OCI-LY7 (cell line): ENCODE measurements around the gene LRRC1.

Experiments used
- CTCF ChIP-seq: fragments of 200-600 bp; sonication (generic); conservative IDR thresholded peaks from 2 replicates; pipeline ENCODE4 v1.5.1; 2014; ENCODE audit warnings: mild to moderate bottlenecking, antibody characterized with exemption, low read length, moderate library complexity, mixed read lengths
- EZH2phosphoT487 ChIP-seq: fragments of 200-600 bp; sonication (generic); IDR thresholded peaks from 2 replicates; pipeline ENCODE4 v1.6.1; 2018; ENCODE audit warnings: low read depth, borderline replicate concordance, mild to moderate bottlenecking, mixed run types, antibody characterized with exemption, low read length, moderate library complexity, mixed read lengths

GRCh38 chr6:53828966-53829697 is 34.3 kb downstream of the LRRC1 start:
- TF ChIP-seq CTCF, result no peak
- TF ChIP-seq EZH2phosphoT487, result no peak
